Measurements from ENCODE around the gene FRY.
"Not testable (repeated sequence)": the region's sequence is repeated elsewhere in the genome, so short reads cannot be mapped to it uniquely, and the experiment has no call there.

FRY gene

DNA sequence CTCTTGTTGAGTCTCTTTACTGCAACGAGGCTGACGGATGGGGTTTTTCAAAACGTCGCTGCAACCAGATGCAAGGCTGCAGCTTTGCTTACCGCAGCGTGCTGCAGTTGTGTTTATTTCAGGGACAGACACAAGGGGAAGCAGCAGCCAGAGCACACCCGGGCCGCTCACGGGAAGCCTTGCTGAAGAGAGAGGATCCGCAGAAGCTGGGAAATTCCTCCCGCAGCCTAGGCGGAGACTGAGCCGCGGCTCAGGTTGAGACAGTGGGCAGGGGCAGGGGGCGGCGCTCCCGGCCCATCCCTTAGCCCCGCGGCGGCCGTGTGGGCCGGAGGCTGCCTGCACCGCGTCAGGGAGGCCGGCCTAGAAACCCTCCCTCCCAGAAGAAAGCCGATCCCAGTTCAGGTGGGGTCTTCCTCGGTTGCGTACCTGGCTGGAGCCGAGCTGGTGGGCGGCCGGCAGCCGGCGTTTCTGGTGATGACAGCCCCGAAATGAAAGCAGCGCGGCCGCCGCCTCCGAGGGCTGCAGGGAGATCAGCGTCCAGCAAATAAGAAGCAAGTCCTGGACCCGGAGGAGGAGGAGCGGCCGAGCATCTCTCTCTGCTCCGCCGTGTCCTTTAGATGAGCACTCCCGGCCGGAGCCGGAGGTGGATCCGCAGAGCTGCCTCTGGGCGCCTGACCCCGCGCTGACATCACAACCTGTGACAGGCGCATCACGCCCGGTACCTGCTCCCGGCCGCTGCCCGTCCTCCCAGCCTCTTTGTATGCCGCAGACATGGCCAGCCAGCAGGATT is at the start of gene FRY:
TSS of gene FRY (plus strand) at position 750 of the 790 bp plus-strand sequence. CDS start at position 772, 22 bp downstream.
- TF ChIP-seq, protein P1, sequence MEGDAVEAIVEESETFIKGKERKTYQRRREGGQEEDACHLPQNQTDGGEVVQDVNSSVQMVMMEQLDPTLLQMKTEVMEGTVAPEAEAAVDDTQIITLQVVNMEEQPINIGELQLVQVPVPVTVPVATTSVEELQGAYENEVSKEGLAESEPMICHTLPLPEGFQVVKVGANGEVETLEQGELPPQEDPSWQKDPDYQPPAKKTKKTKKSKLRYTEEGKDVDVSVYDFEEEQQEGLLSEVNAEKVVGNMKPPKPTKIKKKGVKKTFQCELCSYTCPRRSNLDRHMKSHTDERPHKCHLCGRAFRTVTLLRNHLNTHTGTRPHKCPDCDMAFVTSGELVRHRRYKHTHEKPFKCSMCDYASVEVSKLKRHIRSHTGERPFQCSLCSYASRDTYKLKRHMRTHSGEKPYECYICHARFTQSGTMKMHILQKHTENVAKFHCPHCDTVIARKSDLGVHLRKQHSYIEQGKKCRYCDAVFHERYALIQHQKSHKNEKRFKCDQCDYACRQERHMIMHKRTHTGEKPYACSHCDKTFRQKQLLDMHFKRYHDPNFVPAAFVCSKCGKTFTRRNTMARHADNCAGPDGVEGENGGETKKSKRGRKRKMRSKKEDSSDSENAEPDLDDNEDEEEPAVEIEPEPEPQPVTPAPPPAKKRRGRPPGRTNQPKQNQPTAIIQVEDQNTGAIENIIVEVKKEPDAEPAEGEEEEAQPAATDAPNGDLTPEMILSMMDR (IDR thresholded peaks at IDR 0.05; ENCODE audit: control insufficient read depth, extremely low read depth, insufficient read depth) = no peak
- H3K4me3 ChIP-seq (ENCODE audit: low read depth, low read length) = peak within 1 kb of the TSS; percentile 36
- DNase-seq (ENCODE audit: low read depth) = no peak

DNA sequence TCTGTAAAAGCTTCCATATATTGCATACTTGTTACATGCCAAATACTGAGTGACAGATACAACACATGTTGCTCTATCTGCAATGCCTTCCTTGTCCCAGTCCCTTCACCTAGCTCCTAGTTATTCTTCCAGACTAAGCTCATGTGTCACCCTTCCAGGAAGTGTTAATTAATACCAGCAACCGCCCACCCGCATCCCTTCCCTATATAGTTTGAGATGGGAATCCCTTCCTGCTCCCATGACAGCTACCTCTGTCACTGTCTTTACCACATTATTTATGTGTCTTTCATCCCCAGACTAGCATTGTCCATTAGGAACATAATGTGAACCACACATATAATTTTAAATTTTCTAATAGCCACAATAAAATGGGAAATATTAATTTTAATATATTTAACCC is 49.5 kb upstream of the FRY start:
- no peak for DNase-seq (ENCODE audit: low read depth)
- TF ChIP-seq, protein P1 (IDR thresholded peaks at IDR 0.05; ENCODE audit: control insufficient read depth, extremely low read depth, insufficient read depth) = no peak

DNA sequence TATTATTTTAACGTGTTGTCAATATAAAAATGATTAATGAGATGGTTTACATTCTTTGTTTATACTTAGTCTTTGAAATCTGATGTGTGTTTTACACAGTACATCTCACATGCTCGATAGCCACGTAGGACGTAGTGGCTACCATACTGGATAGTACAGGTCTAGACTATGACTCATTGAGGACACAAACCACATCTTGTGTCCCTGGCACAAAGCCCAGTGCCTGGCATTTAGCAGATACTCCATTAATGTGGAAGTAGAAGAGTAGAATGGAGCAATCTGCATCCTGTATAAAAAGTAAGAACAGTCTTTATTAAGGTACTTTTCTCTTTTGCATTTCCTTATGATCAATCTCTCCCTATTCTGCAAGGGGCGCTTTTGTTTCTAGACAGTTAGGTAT is 49.0 kb upstream of the FRY start:
- peak; percentile 69 for DNase-seq (ENCODE audit: low read depth)
- H3K4me3 ChIP-seq (ENCODE audit: low read depth, low read length) = no peak overlapping the region
- TF ChIP-seq, protein P1 (IDR thresholded peaks at IDR 0.05; ENCODE audit: control insufficient read depth, extremely low read depth, insufficient read depth) = no peak

More for the DNA sequence above, 49.5 kb upstream of the FRY start:
- H3K4me3 ChIP-seq (ENCODE audit: low read depth, low read length) = no peak overlapping the region

DNA sequence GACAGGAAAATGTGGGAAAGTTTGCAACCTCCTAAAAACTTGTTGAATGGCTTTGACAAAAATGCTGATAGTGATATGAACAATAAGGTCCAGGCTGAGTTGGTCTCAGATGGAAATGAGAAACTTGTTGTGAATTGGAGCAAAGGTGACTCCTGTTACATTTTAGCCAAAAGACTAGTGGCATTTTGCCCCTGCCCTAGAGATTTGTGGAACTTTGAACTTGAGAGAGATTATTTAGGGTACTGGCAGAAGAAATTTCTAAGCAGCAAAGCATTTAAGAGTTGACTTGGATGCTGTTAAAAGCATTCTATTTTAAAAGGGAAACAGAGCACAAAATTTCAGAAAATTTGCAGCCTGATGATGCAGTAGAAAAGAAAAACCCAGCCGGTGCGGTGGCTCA is 47.9 kb upstream of the FRY start:
- DNase-seq (ENCODE audit: low read depth) = not testable (repeated sequence)

DNA sequence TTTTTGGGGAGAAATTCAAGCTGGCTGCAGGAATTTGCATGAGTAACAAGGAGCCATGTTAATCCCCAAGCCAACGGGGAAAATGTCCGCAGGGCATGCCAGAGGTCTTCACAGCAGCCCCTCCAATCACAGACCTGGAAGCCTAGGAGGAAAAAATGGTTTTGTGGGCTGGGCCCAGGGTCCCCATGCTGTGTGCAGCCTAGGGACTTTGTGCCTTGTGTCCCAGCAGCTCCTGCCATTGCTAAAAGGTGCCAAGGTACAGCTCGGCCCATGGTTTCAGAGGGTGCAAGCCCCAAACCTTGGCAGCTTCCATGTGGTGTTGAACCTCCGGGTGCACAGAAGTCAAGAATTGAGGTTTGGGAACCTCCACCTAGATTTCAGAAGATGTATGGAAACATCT is 47.2 kb upstream of the FRY start:
- DNase-seq (ENCODE audit: low read depth); H3K4me3 ChIP-seq (ENCODE audit: low read depth, low read length): not testable (repeated sequence)

More for the DNA sequence above, 47.9 kb upstream of the FRY start:
- not testable (repeated sequence) for H3K4me3 ChIP-seq (ENCODE audit: low read depth, low read length)

DNA sequence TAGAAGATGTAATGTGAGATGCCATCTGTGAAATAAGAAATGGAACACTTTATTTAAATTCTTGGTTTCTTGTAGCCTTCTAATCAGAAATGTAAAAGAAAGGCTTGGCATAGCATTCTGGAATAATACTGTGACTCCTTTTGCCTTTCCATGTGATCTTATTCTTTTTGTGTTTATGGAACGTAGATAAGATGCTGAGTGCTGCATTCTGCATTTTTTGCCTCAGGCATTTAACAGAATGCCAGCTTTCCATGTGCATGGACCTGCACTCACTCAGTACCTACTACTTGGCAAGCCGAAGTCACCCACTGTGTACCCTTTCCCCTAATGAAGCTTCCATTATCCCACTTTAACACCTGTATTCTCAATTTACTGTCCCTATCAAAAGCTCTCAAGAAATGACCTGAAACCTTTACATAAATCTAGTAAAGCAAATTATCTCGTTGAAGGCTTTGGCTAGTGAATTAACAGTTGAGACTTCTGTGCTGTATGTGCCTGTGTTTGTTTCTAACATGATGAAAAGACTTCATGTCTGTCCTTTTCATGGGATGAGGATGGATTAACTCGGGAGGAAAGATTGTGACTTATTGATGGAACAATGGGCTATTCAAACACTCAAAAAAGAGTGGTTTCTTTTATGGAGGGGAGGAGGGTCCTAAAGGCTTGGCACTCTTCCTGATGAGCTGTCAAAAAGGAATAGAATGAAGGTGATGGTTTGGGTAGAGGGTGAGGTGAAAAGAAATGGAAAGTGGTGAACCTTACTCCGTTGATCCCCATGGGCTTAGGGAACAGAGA is 44.7 kb upstream of the FRY start:
- DNase-seq (ENCODE audit: low read depth) = no peak

DNA sequence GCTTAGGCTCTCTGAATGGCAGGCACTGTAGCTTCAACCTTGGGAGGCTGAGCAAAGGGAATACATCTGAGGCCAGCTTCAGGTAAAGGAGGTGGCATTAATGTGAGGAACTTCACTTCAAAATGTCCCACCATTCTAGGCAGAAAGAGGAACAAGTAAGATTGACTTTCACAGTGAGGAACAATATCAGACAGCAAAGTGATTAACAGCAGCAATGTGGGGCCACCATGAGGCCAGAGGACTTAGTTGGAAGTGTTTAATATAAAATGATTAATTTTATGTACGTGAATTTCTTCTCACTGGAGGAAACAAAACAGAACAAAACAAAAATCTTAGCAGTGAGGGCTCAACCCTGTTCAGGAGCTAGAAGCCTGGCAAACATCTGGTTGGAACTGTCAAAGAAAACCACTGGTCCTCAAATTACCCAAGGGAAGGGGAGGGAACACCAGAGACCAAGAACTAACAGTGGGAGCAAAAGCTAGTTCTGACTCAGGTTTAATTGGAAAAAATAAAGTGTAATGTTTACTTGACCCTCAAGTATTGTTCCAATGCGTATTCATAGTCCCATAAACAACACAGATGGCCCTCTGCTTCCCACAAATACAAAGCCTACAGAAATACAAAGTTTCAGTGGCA is 43.9 kb upstream of the FRY start:
- no peak overlapping the region for H3K4me3 ChIP-seq (ENCODE audit: low read depth, low read length)
- no peak for DNase-seq (ENCODE audit: low read depth)
- TF ChIP-seq, protein P1 (IDR thresholded peaks at IDR 0.05; ENCODE audit: control insufficient read depth, extremely low read depth, insufficient read depth) = no peak

More for the DNA sequence above, 44.7 kb upstream of the FRY start:
- TF ChIP-seq, protein P1 (IDR thresholded peaks at IDR 0.05; ENCODE audit: control insufficient read depth, extremely low read depth, insufficient read depth) = no peak
- H3K4me3 ChIP-seq (ENCODE audit: low read depth, low read length) = no peak overlapping the region

DNA sequence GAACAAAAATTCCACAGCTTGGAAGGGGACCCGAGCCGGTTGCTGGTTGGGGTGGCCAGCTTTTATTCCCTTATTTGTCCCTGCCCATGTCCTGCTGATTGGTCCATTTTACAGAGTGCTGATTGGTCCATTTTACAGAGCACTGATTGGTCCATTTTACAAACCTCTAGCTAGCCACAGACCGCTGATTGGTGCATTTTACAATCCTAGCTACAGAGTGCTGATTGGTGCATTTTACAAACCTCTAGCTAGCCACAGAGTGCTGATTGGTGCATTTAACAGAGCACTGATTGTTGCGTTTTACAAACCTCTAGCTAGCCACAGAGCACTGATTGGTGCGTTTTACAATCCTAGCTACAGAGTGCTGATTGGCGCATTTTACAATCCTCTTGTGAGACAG is 37.2 kb upstream of the FRY start:
- not testable (repeated sequence) for DNase-seq (ENCODE audit: low read depth); H3K4me3 ChIP-seq (ENCODE audit: low read depth, low read length)

Measured in LNCaP clone FGC (cell line).